Measurements from ENCODE around the gene POLN. TPM values are rescaled to one million over a fixed set of nuclear protein-coding genes. Genes with fewer than 3 reads are reported as not detected.

The POLN gene
- total RNA-seq, 3 donors from 2014 or later = 1.4 to 4.6 (median 1.4) TPM

DNA sequence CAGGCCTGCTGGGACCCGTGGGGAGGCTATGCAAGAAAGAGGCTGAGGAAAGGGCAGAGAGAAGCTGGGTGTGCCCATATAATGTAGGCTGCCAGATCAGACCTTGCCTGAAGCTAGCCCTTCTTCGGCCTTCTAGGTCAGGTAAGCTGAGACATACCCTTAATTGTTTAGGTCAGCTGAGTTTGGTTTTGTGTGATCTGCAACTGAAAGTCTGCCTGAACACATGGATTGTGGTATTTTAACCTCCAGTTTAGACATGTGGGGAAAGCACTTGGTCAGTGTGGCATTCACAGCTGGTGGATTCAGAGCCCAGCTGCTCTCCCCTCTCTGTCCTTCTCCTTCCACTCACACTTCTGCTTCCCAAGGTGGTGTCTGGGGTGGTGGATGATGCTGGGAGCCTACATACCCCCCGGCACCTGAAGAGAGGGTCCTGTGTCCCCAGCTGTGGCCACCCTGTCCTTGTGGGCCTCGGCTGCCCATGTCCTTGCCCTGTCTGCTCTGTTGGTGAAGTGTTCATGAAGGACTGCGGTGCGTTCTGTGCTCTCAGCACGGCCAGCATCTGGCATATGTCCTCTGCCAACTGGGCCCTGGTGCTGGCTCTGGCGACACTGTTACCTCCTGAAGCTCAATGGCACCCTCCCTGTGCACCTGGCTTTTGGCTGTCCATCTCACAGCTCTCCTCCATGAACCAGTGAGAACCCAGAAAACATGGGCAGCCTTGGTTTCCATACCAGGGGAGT lies 100.7 kb downstream of the POLN start:
- Histone ChIP-seq H3K4me1 (ENCODE audit: low read depth) (no peaks in the 10 kb centered on the region), H3K4me3 (no peak overlapping the region), H3K36me3 (ENCODE audit: low read depth) (no peaks in the 10 kb centered on the region), H3K9me3 (no peaks in the 10 kb centered on the region)
- TF ChIP-seq, protein P1, sequence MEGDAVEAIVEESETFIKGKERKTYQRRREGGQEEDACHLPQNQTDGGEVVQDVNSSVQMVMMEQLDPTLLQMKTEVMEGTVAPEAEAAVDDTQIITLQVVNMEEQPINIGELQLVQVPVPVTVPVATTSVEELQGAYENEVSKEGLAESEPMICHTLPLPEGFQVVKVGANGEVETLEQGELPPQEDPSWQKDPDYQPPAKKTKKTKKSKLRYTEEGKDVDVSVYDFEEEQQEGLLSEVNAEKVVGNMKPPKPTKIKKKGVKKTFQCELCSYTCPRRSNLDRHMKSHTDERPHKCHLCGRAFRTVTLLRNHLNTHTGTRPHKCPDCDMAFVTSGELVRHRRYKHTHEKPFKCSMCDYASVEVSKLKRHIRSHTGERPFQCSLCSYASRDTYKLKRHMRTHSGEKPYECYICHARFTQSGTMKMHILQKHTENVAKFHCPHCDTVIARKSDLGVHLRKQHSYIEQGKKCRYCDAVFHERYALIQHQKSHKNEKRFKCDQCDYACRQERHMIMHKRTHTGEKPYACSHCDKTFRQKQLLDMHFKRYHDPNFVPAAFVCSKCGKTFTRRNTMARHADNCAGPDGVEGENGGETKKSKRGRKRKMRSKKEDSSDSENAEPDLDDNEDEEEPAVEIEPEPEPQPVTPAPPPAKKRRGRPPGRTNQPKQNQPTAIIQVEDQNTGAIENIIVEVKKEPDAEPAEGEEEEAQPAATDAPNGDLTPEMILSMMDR (IDR thresholded peaks at IDR 0.05) = no peak
- no peak for DNase-seq
- ATAC-seq = no peak
- intact Hi-C loops (cut with DNase I, micrococcal nuclease) = no loop called here

DNA sequence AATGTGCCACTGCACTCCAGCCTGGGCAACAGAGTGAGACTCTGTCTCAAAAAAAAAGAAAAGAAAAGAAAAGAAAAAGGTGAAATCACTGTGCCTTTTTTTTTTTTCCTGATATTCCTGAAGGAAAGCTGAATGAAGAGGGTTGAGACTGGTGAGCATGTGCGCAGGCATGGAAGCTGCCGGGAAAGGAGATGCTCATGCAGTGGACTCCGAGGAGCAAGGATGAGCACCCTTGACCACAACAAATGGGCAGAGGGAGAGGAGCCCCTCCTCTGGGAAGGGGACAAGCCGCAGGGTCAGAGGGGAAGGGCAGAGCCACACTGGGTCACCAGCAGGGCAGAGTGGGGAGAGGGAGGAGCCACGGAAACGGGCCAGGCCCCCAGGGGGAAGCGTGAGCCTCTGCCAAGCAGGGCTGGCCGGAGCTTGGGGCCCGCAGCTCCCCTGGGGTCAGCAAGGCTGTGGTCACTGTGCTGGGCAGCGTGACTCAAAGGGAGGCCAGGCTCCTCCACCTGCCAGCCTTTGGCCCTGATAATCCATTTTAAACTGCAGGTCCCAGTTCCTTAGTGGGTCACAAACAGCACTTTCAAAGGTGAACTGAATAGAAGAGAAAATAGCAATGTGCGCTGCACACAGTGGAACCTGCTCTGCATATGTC lies 102.9 kb downstream of the POLN start:
- Histone ChIP-seq H3K36me3 (ENCODE audit: low read depth) (no peaks in the 10 kb centered on the region), H3K4me1 (ENCODE audit: low read depth) (no peaks in the 10 kb centered on the region), H3K4me3 (no peak overlapping the region), H3K9me3 (no peaks in the 10 kb centered on the region)
- no peak for ATAC-seq
- no peak for DNase-seq
- intact Hi-C loops (cut with DNase I, micrococcal nuclease) = no loop called here
- TF ChIP-seq, protein P1 (IDR thresholded peaks at IDR 0.05) = no peak

DNA sequence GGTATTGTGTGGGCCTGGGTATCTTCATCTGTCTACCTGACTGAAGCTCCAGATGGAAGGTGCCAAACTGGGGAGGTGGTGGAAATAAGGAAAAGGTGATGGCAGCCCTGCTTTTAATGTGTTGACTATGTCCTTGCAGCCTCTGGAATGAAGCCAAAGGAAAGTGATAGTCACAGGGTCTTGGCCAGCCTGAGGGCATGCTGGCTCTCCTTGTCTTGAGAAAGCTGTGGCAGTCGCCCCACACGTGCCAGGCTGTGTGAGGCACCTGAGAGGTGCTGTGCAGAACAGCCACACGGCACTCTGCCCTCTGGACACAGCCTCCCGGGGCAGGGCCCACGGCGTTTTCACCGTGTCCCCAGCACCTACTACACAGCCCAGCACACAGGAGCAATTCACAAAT lies 105.2 kb downstream of the POLN start:
- Histone ChIP-seq H3K36me3 (ENCODE audit: low read depth) (no peaks in the 10 kb centered on the region), H3K4me1 (ENCODE audit: low read depth) (no peaks in the 10 kb centered on the region), H3K9me3 (peaks cover 7% of the 10 kb centered on the region), H3K4me3 (no peak overlapping the region)
- no peak for DNase-seq
- TF ChIP-seq, protein P1 (IDR thresholded peaks at IDR 0.05) = no peak
- intact Hi-C loops (cut with DNase I, micrococcal nuclease) = no loop called here
- ATAC-seq = no peak

DNA sequence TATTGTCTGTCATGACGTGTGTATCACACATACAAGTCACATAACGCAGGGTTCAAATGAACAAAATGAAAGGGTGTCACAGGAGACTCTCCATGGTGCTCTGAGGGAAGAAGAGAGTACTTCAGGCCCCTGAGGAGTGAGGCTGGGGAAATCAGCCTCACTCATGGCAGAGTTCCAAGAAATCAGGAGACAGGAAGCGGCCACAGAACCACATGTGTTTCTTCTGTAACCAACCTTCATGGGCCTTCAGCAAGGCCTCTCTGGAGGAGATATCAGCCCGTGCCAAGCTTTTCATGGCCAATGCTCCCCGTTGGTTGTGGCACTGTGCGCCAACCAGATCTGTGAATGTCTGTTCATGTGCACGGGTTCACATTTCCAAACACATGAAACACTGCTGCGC lies 106.8 kb downstream of the POLN start:
- ATAC-seq = no peak

DNA sequence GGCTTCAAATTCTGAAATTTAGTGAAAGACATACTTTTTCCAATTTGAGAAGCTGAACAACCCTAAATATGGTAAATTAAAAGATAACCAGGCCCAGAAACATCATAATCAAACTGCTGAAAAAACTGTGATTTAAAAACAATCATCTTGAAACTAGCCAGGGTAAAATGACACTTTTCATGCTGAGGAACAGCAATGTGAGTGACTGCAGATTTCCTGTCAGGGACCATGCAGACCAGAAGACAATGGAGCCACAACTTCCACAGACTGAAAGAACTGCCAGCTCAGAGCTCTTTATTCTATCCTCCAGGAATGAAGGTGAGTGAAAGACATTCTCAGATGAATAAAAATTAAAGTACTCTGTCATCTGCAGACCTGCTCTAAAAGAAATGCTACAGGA lies 109.5 kb downstream of the POLN start:
- TF ChIP-seq, protein P1 (IDR thresholded peaks at IDR 0.05) = no peak
- no peak overlapping the region for H3K4me3 ChIP-seq
- H3K36me3 ChIP-seq (ENCODE audit: low read depth) = no peaks in the 10 kb centered on the region
- ATAC-seq = no peak
- no peak for DNase-seq
- intact Hi-C loops (cut with DNase I, micrococcal nuclease) = no loop called here
- H3K9me3 ChIP-seq = peaks cover 7% of the 10 kb centered on the region
- no peaks in the 10 kb centered on the region for H3K4me1 ChIP-seq (ENCODE audit: low read depth)

More for the DNA sequence above, 106.8 kb downstream of the POLN start:
- Histone ChIP-seq H3K4me1 (ENCODE audit: low read depth) (no peaks in the 10 kb centered on the region), H3K4me3 (no peak overlapping the region), H3K9me3 (peaks cover 7% of the 10 kb centered on the region), H3K36me3 (ENCODE audit: low read depth) (no peaks in the 10 kb centered on the region)
- TF ChIP-seq, protein P1 (IDR thresholded peaks at IDR 0.05) = no peak
- peak in 1 of 3 donors; percentile 17 for DNase-seq
- intact Hi-C loops (cut with DNase I, micrococcal nuclease) = no loop called here

Measured in mucosa of descending colon (tissue), 3 donors.